ENCODE measurements around the gene PCCA. TPM values are rescaled to one million over a fixed set of nuclear protein-coding genes. Genes with fewer than 3 reads are reported as not detected.
"Not testable (repeated sequence)": the region's sequence is repeated elsewhere in the genome, so short reads cannot be mapped to it uniquely, and the experiment has no call there.

The PCCA gene
- total RNA-seq, 2 experiments from 2014 or later: 7.9 to 8.2 TPM

DNA sequence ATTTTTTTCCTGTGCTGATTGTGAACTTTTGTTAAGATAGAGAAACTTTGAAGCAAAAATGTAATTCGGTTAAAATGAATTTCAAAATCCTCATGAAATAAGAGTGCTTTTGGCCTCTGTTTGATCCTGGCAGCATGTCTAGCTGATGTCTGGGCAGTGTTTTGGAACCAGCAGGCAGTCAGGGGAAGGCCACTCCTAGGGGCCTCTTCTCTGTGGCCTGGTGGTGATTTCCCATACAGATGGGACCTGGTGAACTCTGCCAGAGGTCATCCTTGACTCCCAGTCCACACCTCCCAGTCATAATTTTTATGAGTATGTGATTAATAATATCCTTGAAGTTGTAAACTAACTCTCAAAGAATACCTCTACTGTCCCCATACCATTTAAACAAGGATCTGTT, 226.6 kb downstream of the PCCA start:
- no peaks in the 10 kb centered on the region for H3K27me3 Mint-ChIP-seq
- H3K27ac Mint-ChIP-seq: no peak overlapping the region
- DNase-seq: no peak
- H3K4me3 Mint-ChIP-seq: no peak overlapping the region
- ChIA-PET POLR2A (no interaction called here), CTCF (no interaction called here)
- peaks cover 18% of the 10 kb centered on the region for H3K36me3 Mint-ChIP-seq
- intact Hi-C loops (cut with micrococcal nuclease): no loop called here
- no peaks in the 10 kb centered on the region for H3K4me1 Mint-ChIP-seq (ENCODE audit: low read depth)
- H3K9me3 Mint-ChIP-seq: peaks cover 9% of the 10 kb centered on the region

DNA sequence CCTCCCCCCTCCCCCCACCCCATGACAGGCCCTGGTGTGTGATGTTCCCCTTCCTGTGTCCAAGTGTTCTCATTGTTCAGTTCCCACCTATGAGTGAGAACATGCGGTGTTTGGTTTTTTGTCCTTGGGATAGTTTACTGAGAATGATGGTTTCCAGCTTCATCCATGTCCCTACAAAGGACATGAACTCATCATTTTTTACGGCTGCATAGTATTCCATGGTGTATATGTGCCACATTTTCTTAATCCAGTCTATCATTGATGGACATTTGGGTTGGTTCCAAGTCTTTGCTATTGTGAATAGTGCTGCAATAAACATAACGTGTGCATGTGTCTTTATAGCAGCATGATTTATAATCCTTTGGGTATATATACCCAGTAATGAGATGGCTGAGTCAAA, 229.6 kb downstream of the PCCA start:
- DNase-seq; H3K4me3 Mint-ChIP-seq; H3K27me3 Mint-ChIP-seq; H3K9me3 Mint-ChIP-seq; intact Hi-C loops (cut with micrococcal nuclease); H3K4me1 Mint-ChIP-seq (ENCODE audit: low read depth); POLR2A ChIA-PET; H3K27ac Mint-ChIP-seq; CTCF ChIA-PET: not testable (repeated sequence)
- H3K36me3 Mint-ChIP-seq: peaks cover 16% of the 10 kb centered on the region

DNA sequence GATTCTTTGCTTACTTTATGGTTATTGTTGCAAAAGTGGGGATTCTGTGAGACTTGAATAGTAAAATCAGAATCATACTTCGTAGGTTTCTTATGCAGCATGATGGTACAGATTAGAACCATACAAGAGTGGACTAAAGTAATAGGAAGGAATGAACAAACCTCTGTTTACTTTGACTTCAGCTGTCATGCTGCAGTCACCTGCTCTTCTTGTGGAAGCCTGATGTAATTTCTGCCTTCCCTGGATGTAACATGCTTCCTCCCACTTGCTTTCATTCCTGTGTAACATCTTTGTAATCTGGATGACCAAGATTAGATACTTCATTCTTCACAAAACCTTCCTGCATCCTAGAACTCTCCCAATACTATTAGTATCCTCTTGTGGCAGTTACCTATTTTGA, 235.0 kb downstream of the PCCA start:
- intact Hi-C loops (cut with micrococcal nuclease): no loop called here
- ChIA-PET CTCF (no interaction called here), POLR2A (no interaction called here)
- DNase-seq: no peak
- H3K4me3 Mint-ChIP-seq: no peak overlapping the region
- no peak overlapping the region for H3K27ac Mint-ChIP-seq
- H3K27me3 Mint-ChIP-seq: no peaks in the 10 kb centered on the region
- peaks cover 12% of the 10 kb centered on the region for H3K36me3 Mint-ChIP-seq
- no peaks in the 10 kb centered on the region for H3K4me1 Mint-ChIP-seq (ENCODE audit: low read depth)
- peaks cover 5% of the 10 kb centered on the region for H3K9me3 Mint-ChIP-seq

DNA sequence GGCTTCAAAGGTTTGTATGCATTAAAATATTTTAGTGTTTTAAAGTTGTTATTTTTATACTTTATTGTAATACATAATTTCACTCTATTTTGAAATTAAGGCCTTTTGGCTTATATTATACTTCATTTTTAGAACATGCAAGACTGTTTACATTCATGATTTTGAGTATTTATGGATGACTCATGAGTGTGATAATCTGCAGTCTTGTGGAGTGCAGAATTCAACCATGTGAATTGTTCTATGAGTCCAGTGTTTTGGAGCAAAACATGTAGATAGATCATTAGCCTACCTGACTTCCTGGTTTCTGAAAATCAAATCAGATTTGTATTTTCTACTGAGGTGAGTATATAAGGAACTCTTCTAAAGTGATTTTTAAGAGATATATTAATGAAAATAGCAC, 241.8 kb downstream of the PCCA start:
- intact Hi-C loops (cut with micrococcal nuclease): no loop called here
- Mint-ChIP-seq H3K9me3 (peaks cover 12% of the 10 kb centered on the region), H3K4me3 (no peak overlapping the region), H3K4me1 (ENCODE audit: low read depth) (no peaks in the 10 kb centered on the region), H3K27me3 (no peaks in the 10 kb centered on the region), H3K36me3 (peaks cover 24% of the 10 kb centered on the region), H3K27ac (no peak overlapping the region)
- no peak for DNase-seq
- POLR2A ChIA-PET: no interaction called here
- CTCF ChIA-PET: no interaction called here

DNA sequence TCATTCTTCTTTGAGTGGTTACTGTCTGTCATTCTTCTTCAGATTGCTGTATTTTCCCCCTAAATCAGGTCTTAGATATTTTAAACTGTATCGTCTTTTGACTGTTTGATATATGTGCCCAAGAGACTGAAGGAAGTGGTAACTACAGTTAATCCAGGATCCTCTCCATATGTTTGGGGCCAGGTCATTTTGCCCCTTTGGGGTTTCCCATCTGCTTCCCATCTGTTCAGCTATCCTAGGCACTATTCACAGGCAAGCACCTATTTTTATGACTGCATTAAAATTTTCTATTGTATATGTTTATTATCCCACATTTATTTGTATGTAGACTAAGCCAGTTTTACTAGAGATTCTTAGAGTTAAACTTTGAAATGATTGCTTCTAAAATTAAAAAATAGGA, 244.2 kb downstream of the PCCA start:
- no peak overlapping the region for H3K4me3 Mint-ChIP-seq
- intact Hi-C loops (cut with micrococcal nuclease): no loop called here
- no peak overlapping the region for H3K27ac Mint-ChIP-seq
- DNase-seq: no peak
- ChIA-PET POLR2A (no interaction called here), CTCF (no interaction called here)
- H3K9me3 Mint-ChIP-seq: peaks cover 13% of the 10 kb centered on the region
- no peaks in the 10 kb centered on the region for H3K27me3 Mint-ChIP-seq
- H3K4me1 Mint-ChIP-seq (ENCODE audit: low read depth): no peaks in the 10 kb centered on the region
- peaks cover 24% of the 10 kb centered on the region for H3K36me3 Mint-ChIP-seq

DNA sequence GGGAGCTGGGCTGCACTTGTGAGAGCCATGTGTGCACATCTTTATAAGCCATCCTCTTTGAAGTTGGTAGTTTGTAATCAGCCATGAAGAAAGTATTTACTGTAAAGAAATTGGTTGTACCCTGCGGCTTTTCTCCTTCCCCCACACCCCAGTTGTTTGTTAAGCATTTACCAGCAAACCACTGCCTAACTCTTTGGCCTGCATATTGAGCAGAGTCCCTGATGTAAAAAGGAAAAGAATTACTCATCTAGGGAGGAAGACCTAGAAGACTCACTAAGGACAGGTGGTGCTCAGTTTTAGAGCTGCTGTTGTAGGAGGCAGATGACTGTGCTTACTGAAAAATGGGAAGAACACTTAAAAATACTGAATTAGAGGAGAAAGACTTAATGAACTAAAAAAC, 245.3 kb downstream of the PCCA start:
- DNase-seq: no peak
- Mint-ChIP-seq H3K36me3 (peaks cover 22% of the 10 kb centered on the region), H3K4me1 (ENCODE audit: low read depth) (no peaks in the 10 kb centered on the region), H3K27me3 (no peaks in the 10 kb centered on the region), H3K4me3 (no peak overlapping the region), H3K9me3 (peaks cover 13% of the 10 kb centered on the region), H3K27ac (no peak overlapping the region)
- ChIA-PET POLR2A (no interaction called here), CTCF (no interaction called here)
- intact Hi-C loops (cut with micrococcal nuclease): no loop called here

DNA sequence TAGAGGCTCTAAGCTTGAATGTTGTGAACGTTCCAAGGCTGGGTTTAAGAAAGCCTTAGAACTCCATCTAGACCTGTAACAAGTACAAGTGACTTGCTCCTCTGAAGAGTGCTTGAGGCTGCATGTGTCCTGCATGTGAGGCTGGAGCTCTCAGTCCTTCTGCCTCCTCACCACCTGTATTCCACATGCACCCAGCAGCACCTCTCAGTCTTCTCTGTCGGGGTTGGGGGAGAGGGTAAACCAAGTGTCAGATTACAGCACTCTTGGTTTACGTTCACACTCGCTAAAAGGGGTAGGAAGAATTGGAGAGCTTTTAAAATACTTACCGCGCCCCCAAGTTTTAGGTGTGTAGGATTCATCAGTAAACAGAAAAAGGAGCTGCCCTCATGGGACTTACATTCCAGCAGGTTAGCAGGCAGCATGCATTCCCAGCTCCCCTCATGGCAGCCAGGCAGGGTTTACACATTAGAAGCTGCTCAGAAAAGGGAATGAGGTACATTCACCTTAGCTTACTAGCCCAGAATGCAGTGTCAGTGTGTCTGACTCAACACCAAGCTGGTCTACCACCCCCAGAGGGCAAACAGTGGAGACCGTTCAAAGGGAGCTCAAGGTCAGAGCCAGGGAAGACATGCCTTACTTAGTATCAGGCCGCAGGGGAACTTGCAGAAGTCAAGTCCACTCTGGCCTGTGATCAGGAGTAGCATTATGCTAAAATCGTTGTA, 248.1 kb downstream of the PCCA start:
- CTCF ChIA-PET: no interaction called here
- intact Hi-C loops (cut with micrococcal nuclease): no loop called here
- peaks cover 12% of the 10 kb centered on the region for H3K4me1 Mint-ChIP-seq (ENCODE audit: low read depth)
- peaks cover 13% of the 10 kb centered on the region for H3K9me3 Mint-ChIP-seq
- no peaks in the 10 kb centered on the region for H3K27me3 Mint-ChIP-seq
- POLR2A ChIA-PET: no interaction called here
- DNase-seq: no peak
- H3K4me3 Mint-ChIP-seq: no peak overlapping the region
- no peak overlapping the region for H3K27ac Mint-ChIP-seq
- H3K36me3 Mint-ChIP-seq: peaks cover 18% of the 10 kb centered on the region

DNA sequence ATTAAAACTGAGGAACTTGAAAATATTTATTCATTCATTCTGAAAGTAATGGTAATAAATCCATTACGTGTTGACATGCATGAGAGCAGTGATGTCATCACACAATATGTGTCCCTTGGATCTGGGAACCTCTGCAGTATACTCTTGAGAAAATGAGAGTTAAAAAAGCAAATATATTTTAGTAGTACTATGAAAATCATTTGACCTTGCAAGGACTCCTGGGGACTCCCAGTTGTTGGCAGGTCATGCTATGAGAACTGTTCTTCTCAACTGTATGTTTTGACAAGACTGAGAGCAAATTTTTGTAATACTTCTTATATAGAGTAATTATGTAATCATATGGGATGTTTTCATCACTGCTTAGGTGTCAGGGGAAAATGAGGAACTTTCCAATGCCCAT, 249.4 kb downstream of the PCCA start:
- DNase-seq: no peak
- ChIA-PET POLR2A (no interaction called here), CTCF (no interaction called here)
- Mint-ChIP-seq H3K4me1 (ENCODE audit: low read depth) (peaks cover 12% of the 10 kb centered on the region), H3K27me3 (no peaks in the 10 kb centered on the region), H3K36me3 (peaks cover 17% of the 10 kb centered on the region), H3K4me3 (no peak overlapping the region), H3K27ac (no peak overlapping the region), H3K9me3 (peaks cover 13% of the 10 kb centered on the region)
- intact Hi-C loops (cut with micrococcal nuclease): no loop called here

DNA sequence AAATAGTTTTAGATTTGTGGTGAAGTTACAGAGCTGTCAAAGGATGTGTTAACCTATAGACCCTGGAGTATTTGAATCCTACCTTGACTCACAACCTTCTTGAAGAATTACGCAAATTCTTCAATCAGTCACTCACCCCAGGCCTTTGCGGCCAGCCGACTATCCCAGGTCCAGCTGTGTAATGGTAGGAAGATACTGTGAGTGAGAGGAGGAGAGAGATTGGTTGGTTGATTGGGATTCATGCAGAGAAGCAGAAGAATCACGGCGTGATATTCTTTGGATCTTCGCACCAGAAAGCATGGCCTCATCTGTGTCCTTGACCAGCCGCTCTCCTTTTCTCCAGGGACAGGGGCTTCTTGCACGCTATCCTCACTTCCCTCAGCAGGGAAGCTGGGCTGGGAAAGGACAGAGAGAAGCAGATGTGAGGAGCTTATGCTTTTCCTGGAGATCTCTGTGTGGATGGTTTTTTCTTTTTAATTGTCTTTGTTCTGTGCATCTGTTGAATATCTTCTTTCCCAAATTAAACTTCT, 250.6 kb downstream of the PCCA start:
- H3K4me1 Mint-ChIP-seq (ENCODE audit: low read depth): peaks cover 12% of the 10 kb centered on the region
- intact Hi-C loops (cut with micrococcal nuclease): no loop called here
- no peak for DNase-seq
- H3K9me3 Mint-ChIP-seq: peaks cover 6% of the 10 kb centered on the region
- H3K4me3 Mint-ChIP-seq: no peak overlapping the region
- H3K27ac Mint-ChIP-seq: no peak overlapping the region
- ChIA-PET POLR2A (no interaction called here), CTCF (no interaction called here)
- H3K36me3 Mint-ChIP-seq: peaks cover 12% of the 10 kb centered on the region
- no peaks in the 10 kb centered on the region for H3K27me3 Mint-ChIP-seq

DNA sequence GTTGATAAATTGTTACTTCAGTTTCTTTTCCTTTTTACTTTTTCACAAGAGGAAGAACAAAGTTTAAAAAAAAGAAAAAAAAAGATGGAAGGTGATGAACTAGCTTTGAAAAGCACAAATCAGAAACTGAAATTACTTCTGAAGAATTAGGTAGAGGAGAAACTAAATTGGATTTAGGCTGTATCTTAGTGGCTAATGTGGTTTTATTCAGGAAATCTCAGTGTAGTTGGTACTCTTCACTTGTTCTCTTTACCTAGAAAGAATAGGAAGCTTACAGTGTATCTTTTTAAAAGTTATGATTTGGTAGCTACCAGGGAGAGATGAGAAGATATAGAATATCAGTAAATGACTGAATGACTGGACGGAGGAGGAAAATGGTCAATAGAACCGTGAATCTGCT, 252.0 kb downstream of the PCCA start:
- intact Hi-C loops (cut with micrococcal nuclease): no loop called here
- CTCF ChIA-PET: no interaction called here
- no peak overlapping the region for H3K27ac Mint-ChIP-seq
- H3K4me3 Mint-ChIP-seq: no peak overlapping the region
- H3K9me3 Mint-ChIP-seq: no peaks in the 10 kb centered on the region
- peaks cover 6% of the 10 kb centered on the region for H3K36me3 Mint-ChIP-seq
- POLR2A ChIA-PET: no interaction called here
- DNase-seq: no peak
- H3K27me3 Mint-ChIP-seq: no peaks in the 10 kb centered on the region
- peaks cover 12% of the 10 kb centered on the region for H3K4me1 Mint-ChIP-seq (ENCODE audit: low read depth)

DNA sequence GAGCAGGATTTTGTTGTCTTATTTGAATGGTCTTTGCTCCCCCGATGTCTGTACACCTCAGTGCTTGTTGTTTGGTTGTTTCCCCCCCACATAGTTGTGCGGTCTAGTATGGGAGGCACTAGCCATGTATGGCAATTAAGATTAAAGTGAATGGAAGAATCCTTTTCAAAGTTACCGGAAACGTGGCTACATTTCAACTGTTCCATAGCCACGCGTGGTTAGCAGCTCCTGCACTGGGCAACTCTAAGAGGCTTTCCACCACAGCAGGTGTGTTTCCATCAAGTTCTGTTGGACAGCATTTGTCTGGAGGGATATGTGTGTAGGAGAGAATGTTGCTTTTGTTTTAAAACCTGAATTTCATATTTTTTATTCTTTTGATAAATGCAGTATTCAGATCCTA, 252.4 kb downstream of the PCCA start:
- H3K36me3 Mint-ChIP-seq: peaks cover 6% of the 10 kb centered on the region
- no peak for DNase-seq
- H3K4me1 Mint-ChIP-seq (ENCODE audit: low read depth): peaks cover 12% of the 10 kb centered on the region
- H3K4me3 Mint-ChIP-seq: no peak overlapping the region
- no peaks in the 10 kb centered on the region for H3K27me3 Mint-ChIP-seq
- intact Hi-C loops (cut with micrococcal nuclease): no loop called here
- POLR2A ChIA-PET: no interaction called here
- no peak overlapping the region for H3K27ac Mint-ChIP-seq
- no peaks in the 10 kb centered on the region for H3K9me3 Mint-ChIP-seq
- CTCF ChIA-PET: no interaction called here

DNA sequence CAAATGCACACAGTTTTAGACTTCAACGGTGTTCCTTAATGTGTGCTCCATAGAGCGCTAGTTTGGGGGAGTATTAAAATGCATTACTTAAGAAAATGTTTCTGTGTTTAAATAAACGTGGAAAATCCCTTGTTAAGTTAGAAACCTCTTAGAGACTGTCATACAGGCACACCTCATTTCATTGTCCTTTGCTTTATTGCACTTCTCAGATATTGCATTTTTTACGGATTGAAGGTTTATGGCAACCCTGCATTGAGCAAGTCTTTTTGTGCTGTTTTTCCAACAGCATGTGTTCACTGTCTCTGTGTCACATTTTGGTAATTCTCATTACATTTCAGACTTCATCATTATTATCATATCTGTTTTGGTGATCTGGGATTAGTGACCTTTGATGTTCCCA, 255.7 kb downstream of the PCCA start:
- no peak for DNase-seq
- Mint-ChIP-seq H3K27me3 (no peaks in the 10 kb centered on the region), H3K36me3 (peaks cover 6% of the 10 kb centered on the region), H3K4me3 (no peak overlapping the region), H3K27ac (no peak overlapping the region), H3K4me1 (ENCODE audit: low read depth) (peaks cover 12% of the 10 kb centered on the region), H3K9me3 (no peaks in the 10 kb centered on the region)
- CTCF ChIA-PET: no interaction called here
- POLR2A ChIA-PET: no interaction called here
- intact Hi-C loops (cut with micrococcal nuclease): no loop called here

DNA sequence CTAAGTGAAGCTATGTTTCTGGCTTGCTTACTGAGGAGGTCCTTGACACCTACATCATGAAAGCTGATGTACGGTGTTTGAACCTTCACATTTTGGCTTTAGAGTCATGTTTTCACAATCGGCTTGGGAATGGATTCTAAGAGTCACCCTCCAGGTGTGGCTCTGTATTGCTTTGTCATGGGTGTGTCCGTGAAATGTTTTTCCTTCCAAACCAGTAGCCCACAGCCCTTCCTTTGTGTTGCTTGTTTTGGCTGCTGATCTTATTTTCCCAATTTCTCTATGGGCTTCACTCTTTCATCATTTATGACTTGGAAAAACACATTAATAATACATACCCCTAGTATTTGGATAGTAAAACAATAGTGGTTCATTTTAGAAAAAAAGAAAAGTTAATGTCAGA, 259.1 kb downstream of the PCCA start:
- no peak overlapping the region for H3K4me3 Mint-ChIP-seq
- no peak overlapping the region for H3K27ac Mint-ChIP-seq
- intact Hi-C loops (cut with micrococcal nuclease): no loop called here
- ChIA-PET CTCF (interaction anchor here (0.6 kb wide), 1 partner anchor 39 kb away, joined by 4 read pairs; no protein-coding TSS in a partner anchor), POLR2A (no interaction called here)
- H3K9me3 Mint-ChIP-seq: no peaks in the 10 kb centered on the region
- DNase-seq: no peak
- H3K4me1 Mint-ChIP-seq (ENCODE audit: low read depth): no peaks in the 10 kb centered on the region
- peaks cover 5% of the 10 kb centered on the region for H3K36me3 Mint-ChIP-seq
- no peaks in the 10 kb centered on the region for H3K27me3 Mint-ChIP-seq

All from activated CD4-positive, alpha-beta memory T cell treated with anti-CD3 and anti-CD28 coated beads for 36 hours (primary cell).